ENCODE measurements around the gene TLE3.

TLE3 gene

DNA sequence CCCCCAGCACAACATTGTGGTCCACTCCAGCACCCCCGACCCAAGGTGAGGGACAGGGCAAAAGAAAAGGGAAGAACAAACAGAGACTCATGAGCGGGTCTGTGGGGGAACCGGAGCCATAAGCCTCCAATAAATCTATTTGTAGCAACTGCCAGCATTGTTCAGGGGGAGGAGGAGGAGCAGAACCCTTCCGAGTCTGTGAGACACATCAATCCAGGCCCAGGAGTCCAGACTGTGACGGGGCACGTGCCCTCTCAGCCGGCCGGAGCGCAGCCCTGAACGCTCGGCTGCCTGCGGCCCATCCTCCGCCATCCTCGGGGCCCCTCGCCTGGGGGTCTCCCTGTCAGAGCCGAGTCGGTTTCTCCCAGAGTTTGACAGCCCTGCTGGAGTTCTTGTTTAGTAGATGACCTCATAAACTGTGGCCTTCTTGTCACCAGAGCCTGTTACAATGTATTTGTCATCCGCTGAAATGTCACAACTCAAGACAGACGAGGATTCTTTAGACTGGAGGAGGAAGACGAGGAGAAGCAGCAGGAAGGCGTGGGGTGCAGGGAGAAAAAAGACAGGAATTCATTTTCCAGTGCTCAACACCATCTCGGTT is 47.9 kb downstream of the TLE3 start:
- TF ChIP-seq, protein P1, sequence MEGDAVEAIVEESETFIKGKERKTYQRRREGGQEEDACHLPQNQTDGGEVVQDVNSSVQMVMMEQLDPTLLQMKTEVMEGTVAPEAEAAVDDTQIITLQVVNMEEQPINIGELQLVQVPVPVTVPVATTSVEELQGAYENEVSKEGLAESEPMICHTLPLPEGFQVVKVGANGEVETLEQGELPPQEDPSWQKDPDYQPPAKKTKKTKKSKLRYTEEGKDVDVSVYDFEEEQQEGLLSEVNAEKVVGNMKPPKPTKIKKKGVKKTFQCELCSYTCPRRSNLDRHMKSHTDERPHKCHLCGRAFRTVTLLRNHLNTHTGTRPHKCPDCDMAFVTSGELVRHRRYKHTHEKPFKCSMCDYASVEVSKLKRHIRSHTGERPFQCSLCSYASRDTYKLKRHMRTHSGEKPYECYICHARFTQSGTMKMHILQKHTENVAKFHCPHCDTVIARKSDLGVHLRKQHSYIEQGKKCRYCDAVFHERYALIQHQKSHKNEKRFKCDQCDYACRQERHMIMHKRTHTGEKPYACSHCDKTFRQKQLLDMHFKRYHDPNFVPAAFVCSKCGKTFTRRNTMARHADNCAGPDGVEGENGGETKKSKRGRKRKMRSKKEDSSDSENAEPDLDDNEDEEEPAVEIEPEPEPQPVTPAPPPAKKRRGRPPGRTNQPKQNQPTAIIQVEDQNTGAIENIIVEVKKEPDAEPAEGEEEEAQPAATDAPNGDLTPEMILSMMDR (IDR thresholded peaks at IDR 0.05; ENCODE audit: low read depth, low read length), result no peak
- no peak overlapping the region for H3K4me3 ChIP-seq (ENCODE audit: low read depth, low read length)

DNA sequence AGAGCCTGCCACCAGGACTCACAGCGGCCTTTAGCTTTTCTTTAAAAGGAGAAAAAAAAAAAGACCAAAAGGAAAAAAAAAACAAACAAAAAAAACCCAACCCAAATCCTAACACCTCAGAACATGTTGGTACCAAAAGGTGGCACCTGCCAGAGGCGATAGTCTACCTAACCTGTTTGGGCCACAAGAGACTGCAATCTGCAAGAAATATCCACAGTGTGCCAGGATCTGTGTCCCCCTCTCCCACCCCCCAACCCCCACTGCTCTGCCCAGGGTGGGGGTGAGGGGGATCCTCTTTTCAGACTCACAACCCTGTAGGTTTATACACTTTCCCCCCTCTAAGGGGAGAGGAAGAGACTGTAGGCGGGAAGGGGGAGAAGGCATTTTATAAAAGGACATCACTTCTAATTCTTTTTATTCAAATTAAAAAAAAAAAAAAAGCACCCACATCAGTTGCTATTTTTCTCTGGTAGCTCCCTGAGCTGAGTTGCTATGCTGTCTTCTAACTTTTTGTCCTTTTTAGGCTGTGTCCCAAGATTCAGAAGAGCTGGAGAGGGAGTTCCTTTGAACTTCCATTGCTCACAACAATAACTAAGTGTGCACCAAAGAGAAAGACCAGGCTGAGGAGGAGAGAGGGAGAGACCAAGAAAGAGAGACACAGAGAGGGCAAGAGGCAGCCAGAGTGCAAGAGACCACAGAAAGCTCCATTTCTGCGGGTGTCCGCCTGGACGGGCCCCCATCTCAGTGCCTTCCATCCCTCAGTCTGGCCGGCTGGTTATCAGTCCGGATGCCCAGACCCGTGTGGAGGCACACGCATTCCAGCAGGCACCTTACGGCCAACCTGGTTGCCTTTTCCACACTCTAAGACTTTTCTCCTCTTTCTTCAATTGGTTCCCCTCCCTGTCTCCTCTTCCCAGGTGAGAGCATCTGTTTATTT is 48.9 kb downstream of the TLE3 start:
- TF ChIP-seq, protein P1 (IDR thresholded peaks at IDR 0.05; ENCODE audit: low read depth, low read length), result no peak
- H3K4me3 ChIP-seq (ENCODE audit: low read depth, low read length), result no peak overlapping the region

- TF ChIP-seq, protein P1 (IDR thresholded peaks at IDR 0.05; ENCODE audit: low read depth, low read length), result no peak
These were observed 49.5 kb downstream of the TLE3 start for GRCh38 chr15:70048198-70048565.

GRCh38 chr15:70047386-70048197 is 50.1 kb downstream of the TLE3 start:
- TF ChIP-seq, protein P1 (IDR thresholded peaks at IDR 0.05; ENCODE audit: low read depth, low read length), result no peak
- no peak overlapping the region for H3K4me3 ChIP-seq (ENCODE audit: low read depth, low read length)

More at GRCh38 chr15:70048198-70048565, 49.5 kb downstream of the TLE3 start:
- H3K4me3 ChIP-seq (ENCODE audit: low read depth, low read length), result no peak overlapping the region

GRCh38 chr15:70046679-70047369 is 50.9 kb downstream of the TLE3 start:
- no peak overlapping the region for H3K4me3 ChIP-seq (ENCODE audit: low read depth, low read length)
- TF ChIP-seq, protein P1 (IDR thresholded peaks at IDR 0.05; ENCODE audit: low read depth, low read length), result no peak

GRCh38 chr15:70045045-70045444 is 52.7 kb downstream of the TLE3 start:
- TF ChIP-seq, protein P1 (IDR thresholded peaks at IDR 0.05; ENCODE audit: low read depth, low read length), result no peak
- no peak overlapping the region for H3K4me3 ChIP-seq (ENCODE audit: low read depth, low read length)
